GM21528 (cell line): Measurements from ENCODE around the gene ELF4.
"Not testable (repeated sequence)": the region's sequence is repeated elsewhere in the genome, so short reads cannot be mapped to it uniquely, and the experiment has no call there.

Experiments used
- ATAC-seq: cut with Tn5 transposase; IDR thresholded peaks from one replicate; pipeline ENCODE4 v1.9.1; 2021; ENCODE audit warnings: mild to moderate bottlenecking, moderate library complexity; ENCODE audit not compliant: unreplicated experiment, low FRiP score

Gene ELF4

GRCh38 chrX:130115119-130115885 is 5.0 kb upstream of the ELF4 start:
- ATAC-seq, result not testable (repeated sequence)

- ATAC-seq, result no peak
Measured at GRCh38 chrX:130114141-130114588, 3.9 kb upstream of the ELF4 start.

GRCh38 chrX:130111220-130112154 is 1.2 kb upstream of the ELF4 start:
- no peak for ATAC-seq

- ATAC-seq, result peak; percentile 27
Measured at GRCh38 chrX:130109429-130110378, 593 bp downstream of the ELF4 start.

GRCh38 chrX:130108647-130109428 is 1.5 kb downstream of the ELF4 start:
- ATAC-seq, result peak; percentile 77

- ATAC-seq, result no peak
Measured at GRCh38 chrX:130106071-130106470, 4.2 kb downstream of the ELF4 start.

GRCh38 chrX:130105244-130105643 is 5.1 kb downstream of the ELF4 start:
- no peak for ATAC-seq

- ATAC-seq, result no peak
Measured at GRCh38 chrX:130103605-130104004, 6.7 kb downstream of the ELF4 start.

- no peak for ATAC-seq
Measured at GRCh38 chrX:130100180-130100579, 10.1 kb downstream of the ELF4 start.

- no peak for ATAC-seq
Measured at GRCh38 chrX:130098210-130098552, 12.1 kb downstream of the ELF4 start.

- ATAC-seq, result no peak
Measured at GRCh38 chrX:130097507-130098209, 12.6 kb downstream of the ELF4 start.

GRCh38 chrX:130095249-130096030 is 14.9 kb downstream of the ELF4 start:
- ATAC-seq, result no peak

- ATAC-seq, result no peak
Measured at GRCh38 chrX:130094696-130095095, 15.6 kb downstream of the ELF4 start.

GRCh38 chrX:130093271-130093670 is 17.0 kb downstream of the ELF4 start:
- ATAC-seq, result no peak

GRCh38 chrX:130091980-130092522 is 18.2 kb downstream of the ELF4 start:
- ATAC-seq, result peak; percentile 98

- no peak for ATAC-seq
Measured at GRCh38 chrX:130090364-130090763, 19.9 kb downstream of the ELF4 start.

GRCh38 chrX:130086447-130087206 is 23.7 kb downstream of the ELF4 start:
- peak; percentile 39 for ATAC-seq
